ENCODE measurements around the gene TMEM38B.
A peak's percentile ranks its signal among the peaks of the same experiment; 100 is the strongest.
"Not testable (repeated sequence)": the region's sequence is repeated elsewhere in the genome, so short reads cannot be mapped to it uniquely, and the experiment has no call there.

TMEM38B gene

GRCh38 chr9:105681313-105681712 lies 13.0 kb upstream of the TMEM38B start:
- no peak for DNase-seq

DNA sequence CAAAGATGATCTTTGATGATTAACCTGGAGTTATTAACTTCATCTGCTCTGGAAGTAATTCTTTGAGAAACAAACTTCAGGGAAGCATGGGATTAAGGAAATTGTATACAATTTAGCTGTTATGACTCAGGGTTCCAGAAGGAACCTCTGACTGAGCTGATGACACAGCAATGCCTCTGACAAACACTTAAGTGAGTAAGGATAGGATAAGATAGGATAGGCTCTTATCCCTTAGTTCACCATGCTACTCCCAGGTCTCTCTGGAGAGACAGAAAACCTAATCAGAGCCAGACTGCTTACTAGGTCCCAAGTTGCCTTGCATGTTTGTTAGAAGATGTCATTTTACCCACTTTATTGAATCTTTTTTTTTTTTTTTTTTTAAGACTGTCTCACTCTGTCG lies 12.6 kb upstream of the TMEM38B start:
- DNase-seq: no peak

- DNase-seq: no peak
Measured at GRCh38 chr9:105683688-105684275, 10.6 kb upstream of the TMEM38B start.

DNA sequence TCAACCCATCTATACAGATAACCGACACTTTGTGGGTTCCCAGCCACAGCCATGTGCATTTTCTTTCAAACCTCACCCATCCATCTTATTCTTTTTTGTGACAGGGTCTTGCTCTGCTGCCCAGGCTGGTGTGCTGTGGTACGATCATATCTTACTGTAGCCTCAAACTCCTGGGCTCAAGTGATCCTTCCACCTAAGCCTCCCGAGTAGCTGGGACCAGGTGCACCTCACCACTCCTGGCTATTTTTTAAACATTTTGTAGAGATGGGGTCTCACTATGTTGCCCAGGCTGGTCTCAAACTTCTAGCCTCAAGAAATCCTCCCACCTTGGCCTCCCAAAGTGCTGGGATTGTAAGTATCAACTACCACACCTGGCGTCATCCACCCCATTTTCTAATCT lies 7.4 kb upstream of the TMEM38B start:
- no peak for DNase-seq

GRCh38 chr9:105690742-105691141 lies 3.6 kb upstream of the TMEM38B start:
- no peak for DNase-seq

DNA sequence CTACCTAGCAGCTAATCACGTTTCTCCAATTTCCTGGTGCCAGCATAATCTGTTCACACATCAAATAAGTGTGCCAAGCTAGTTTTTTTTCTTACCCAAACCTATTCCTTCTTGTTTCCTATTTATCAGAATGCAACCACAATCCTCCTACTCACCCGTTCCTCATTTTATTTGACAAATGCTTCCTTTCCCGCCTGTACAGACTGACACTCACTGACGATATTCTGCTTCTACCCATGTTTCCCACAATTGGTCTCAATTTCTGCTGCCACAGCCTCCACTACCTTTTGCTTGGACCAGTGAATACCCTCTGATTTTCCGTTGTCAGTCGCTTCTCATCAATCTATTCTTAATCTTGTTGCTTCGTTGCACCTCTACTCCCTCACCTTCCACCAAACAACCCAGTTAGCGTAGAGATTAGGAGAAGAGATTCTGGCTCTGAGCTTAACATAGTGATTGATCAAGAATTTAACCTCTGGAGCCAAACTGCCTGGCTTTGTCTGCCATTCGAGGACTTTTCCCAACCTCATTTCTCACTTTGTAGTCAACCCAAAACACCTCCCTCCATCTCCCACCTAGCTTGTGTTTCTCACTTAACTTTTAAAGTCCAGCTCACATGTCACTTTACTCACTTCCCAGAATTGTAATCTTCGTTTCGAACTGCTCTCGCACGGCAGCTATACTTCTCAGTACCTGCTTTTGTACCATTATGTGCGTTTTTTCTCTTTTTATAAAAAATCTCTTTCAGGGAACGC lies 729 bp upstream of the TMEM38B start:
- no peak for DNase-seq

DNA sequence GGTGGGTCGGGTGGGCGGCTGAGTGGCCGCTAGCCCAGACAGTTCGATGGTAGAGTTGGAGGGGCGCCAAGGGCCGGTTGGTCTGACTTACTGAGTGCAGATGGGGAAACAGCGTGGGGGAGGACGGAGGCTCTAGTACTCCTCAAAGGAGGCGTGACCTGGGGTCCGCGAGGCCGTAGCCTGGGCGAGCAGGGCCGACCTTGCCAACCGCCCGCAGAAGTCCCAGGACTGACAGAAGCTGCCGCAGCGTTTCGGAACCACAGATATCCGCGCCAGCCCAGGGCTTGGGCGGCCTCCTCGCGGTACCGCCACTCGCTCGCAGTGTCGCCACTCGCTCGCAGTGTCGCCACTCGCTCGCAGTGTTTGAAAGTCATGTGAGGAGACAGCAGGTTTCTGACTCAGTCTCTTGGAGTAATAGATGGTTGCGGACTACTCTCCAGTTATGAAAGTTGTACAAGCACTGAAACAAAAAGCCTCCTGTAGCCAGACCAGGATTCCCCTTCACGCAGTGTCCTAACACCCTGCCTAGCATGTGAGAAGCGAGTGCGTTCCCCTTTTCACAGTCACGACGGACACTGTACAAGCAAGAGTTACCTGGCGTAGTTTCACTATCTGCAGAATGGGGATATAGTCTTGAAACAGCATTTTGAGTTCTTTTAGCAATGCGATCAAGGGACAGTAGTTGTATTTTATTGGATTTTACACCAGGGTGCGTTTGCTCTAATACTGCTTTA lies 674 bp downstream of the TMEM38B start:
- peak in 48 of 56 donors; percentile 10 to 81 (median 58) for DNase-seq

DNA sequence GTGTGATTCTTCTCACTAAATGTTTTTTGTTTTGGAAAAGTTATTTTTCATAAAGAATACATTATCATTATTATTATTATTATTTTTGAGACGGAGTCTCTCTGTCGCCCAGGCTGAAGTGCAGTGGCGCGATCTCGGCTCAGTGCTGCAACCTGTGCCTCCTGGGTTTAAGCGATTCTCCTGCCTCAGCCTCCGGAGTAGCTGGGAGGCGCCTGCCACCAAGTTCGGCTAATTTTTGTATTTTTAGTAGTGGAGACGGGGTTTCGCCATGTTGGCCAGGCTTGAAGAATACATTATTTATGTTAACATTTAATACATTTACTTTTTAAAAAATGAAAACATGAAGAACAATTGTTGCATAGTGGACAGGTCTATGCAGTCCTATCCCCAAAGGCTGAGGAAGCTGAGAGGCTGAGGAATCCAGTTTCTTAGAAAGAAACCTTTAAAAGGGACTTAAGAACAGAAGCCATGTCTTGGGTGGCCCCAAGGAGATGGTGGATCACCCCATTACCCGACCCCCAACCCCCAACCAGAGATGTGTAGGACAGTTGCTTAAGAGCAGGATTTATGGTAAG lies 2.0 kb downstream of the TMEM38B start:
- no peak for DNase-seq

DNA sequence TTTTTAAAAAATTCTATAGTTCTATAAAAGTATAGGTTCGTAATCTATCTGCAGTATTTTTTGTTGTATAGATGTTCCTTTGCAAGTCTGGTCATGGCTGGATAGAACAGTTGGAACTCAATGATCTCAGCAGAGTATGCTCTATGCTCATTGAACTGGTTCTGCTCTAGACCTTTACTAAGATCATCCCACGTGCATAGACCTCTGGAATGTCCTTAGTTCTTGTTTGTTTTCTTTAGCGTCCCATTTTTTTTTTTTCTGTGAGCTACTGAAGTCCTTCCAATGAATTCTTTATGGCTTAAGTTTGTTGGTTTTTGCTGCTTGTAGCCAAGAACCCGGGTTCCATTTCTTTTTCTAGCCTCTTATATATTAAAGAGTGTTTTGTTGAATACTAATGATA lies 3.5 kb downstream of the TMEM38B start:
- DNase-seq: no peak

DNA sequence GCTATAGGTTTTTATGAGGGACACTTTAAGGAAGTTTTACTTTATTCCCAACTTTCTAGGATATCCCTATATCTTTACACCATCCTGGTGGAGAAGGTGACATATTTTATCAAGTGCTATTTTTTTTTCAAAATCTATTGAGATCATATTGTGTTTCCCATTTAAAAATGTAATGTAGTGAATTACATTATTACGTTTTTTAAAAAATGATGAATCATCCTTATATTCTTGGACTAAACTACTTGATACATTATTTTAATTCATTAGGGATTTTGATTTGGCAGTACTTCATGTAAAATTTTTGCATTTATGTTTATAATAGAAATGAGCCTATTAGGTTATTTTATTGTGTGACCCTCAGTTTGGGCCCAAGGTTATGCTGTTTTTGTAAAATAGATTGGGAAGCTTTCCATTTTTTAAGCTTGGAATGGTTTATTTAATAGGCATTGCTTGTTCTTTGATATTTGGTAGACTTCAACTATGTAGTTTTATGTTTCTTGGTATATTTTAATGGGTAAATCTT lies 4.1 kb downstream of the TMEM38B start:
- no peak for DNase-seq

DNA sequence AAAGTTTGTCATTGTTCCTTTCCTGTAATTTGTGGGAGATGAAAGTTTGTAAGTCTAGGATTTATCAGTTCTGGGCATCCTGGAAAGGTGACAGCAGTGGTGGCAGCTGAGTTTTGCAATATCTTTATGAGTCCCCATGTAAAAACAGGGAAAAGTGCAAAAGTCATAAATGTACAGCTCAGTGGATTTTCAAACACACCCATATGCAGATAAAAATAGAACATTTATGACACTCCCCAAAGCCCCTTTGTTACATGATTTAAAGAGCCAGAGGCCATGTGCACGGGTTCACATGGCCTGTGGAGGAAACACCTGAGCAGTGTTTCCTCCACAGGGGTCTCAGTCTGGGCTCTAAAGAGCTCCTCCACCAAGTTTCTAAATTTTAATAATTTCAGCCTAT lies 6.3 kb downstream of the TMEM38B start:
- no peak for DNase-seq

- no peak for DNase-seq
Measured at GRCh38 chr9:105701145-105701544, 6.8 kb downstream of the TMEM38B start.

DNA sequence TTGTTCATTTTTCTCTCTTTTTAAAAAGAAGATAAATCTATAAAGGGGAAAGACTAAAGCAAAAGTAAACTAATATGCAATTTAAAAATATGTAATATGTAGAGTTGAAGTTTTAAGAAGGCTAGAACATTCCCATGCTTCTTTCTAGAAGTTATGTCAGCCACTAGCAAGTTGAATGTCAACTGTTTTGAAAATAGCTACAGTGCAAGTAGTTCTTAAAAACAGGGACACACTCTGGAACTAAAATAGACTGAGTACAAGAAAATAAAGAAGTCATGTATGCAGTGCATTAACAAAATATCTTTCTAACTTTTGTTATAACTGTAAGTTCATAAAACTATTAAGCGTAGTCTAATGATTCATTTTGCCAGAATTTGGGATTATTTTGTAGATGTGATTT lies 7.9 kb downstream of the TMEM38B start:
- no peak for DNase-seq

- DNase-seq: not testable (repeated sequence)
Measured at GRCh38 chr9:105703638-105704037, 9.3 kb downstream of the TMEM38B start.

DNA sequence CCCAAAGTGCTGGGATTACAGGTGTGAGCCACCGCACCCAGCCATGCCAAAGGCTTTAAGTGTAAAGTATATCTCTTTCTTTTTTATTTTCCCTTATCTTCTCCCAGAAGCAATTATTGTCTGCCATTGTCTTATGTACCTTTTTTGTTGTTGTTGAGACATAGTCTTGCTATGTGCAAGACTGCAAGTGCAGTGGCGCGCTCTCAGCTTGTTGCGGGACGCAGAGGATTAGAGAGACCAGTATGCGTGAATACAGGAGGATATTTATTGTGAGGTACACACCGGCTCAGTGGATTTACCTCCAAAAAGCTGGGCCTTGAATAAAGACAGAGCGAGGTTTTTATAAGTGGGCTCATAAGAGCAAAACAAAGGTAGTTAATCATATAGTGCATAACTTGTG lies 11.8 kb downstream of the TMEM38B start:
- no peak for DNase-seq

DNA sequence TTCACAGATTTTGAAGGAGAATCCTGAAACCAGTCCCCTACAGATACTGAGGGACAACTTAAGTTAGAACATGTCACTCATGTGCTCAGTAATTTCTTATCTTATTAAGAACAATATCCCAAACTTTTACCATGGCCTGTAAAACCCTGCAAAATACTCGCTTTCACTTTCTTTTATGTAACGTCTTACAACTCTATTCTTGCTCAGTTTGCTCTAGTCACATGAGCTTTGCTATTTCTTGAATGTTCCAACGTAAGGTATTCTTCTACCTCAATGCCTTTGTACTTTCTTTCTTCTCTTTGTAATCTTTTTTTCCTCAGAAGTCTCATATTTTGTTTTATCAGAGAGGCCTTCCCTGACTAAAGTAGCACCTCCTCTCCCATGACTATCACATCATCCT lies 14.1 kb downstream of the TMEM38B start:
- no peak for DNase-seq

GRCh38 chr9:105710638-105711037 lies 16.3 kb downstream of the TMEM38B start:
- DNase-seq: no peak

GRCh38 chr9:105711867-105712266 lies 17.5 kb downstream of the TMEM38B start:
- DNase-seq: no peak

DNA sequence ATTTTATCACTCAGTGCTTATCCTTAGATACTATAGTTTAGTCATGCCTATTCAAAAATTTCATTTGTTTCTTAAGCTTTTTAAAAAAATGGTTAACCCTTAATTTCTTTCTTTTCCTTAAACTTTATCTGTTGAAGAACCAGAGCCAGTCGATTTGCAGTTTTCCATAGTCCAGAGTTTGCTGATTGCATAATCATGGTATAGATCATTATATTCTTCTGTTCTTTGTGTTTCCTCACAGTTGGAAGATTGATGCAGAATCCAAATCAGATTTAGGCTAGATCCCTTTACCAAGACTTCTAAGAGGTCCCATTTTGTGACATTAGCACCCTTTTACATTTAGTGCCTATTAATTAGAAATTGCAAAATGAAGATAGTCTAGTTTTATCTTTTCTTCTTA lies 18.0 kb downstream of the TMEM38B start:
- no peak for DNase-seq

DNA sequence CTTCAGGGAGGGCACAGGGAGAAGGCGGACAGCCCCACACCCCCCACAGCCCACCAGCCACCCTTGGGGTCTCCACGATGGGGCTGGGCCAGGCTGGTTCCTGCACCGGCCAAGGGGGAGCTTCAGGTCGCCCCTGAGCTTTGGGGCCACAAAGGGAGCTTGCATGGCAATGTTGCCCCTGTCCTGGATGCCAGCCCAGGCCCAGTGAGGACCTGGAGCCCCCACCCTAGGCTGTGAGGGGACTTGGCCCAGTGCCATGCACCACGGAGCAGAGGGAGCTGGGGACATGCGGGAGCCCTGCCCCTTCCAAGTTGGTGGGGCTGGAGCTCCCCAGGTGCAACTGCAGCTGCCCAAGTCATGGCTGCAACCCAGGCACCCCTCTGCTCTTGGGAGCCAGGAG lies 18.4 kb downstream of the TMEM38B start:
- DNase-seq: no peak

DNA sequence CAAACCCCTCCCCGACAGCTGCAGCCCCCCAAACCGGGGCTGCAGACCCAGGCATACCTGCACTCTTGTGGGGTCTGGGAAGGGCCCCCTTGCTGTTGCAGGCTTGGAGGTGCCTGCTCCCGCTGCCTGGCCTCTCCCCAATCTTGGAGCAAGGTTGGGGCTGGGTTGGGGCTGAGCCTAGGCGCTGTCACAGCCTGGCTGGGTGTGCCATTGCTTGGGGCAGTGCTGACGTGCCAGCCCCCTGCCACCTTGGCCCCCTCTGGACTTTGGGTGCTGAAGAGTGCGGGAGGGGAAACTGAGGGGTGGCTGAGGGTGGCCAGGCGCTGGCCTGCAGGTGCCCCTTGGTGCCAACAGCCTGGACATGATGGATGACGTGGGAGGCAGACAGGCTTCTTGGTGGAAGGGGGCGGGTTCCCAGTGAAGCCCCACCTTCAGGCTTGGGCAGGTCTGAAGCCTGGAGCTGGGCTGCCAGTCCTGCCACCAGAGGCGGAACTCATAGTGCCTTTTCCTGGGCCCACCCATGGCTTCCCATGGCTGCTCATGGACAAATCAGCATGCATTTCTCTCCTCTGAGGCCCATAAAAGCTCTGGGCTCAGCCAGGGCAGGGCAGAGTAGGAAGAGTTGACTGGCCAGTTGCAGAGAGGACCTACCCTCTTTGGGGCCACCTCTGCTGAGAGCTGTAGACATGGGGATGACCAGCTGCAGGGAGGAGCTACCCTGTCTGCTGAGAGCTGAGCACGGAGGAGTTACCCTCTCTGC lies 19.1 kb downstream of the TMEM38B start:
- DNase-seq: no peak

- no peak for DNase-seq
Measured at GRCh38 chr9:105714020-105714331, 19.6 kb downstream of the TMEM38B start.

Data from amygdala (tissue), 56 donors.